Measurements from ENCODE around the gene IL17RA.

- no peak for TF ChIP-seq POLR2AphosphoS5 (IDR thresholded peaks at IDR 0.05)
- no peak for TF ChIP-seq CTCF (IDR thresholded peaks at IDR 0.05)
- no peak for TF ChIP-seq POLR2A (IDR thresholded peaks at IDR 0.05)
Observed at GRCh38 chr22:17035246-17035645, 49.6 kb upstream of the IL17RA start.

Measured in upper lobe of left lung (tissue), 4 donors.